Bronchial epithelial cell (primary cell): ENCODE data around the gene PDK1. TPM values are rescaled to one million over a fixed set of nuclear protein-coding genes. Genes with fewer than 3 reads are reported as not detected.

ENCODE experiments used
- DNase-seq: peaks from one replicate; pipeline ENCODE4 v3.0.0-alpha.2; 2010; ENCODE audit warnings: low read depth
- FAIRE-seq: peaks from 2 replicates; lab custom pipeline; 2011; peaks lifted over from hg19 to GRCh38; lab: Jason Lieb, UNC
- H3K27me3 ChIP-seq: 2 replicates; pipeline ENCODE4 v1.5.1; 2011; ENCODE audit warnings: low read length; ENCODE audit not compliant: control insufficient read depth, insufficient read depth
- H3K36me3 ChIP-seq: 2 replicates; pipeline ENCODE4 v1.5.1; 2011; ENCODE audit warnings: low read length; ENCODE audit not compliant: control insufficient read depth, insufficient read depth
- H3K4me3 ChIP-seq: 2 replicates; pipeline ENCODE4 v1.5.1; 2011; ENCODE audit warnings: mild to moderate bottlenecking, low read depth, low read length, control low read depth
- CTCF ChIP-seq: IDR thresholded peaks from 2 replicates; pipeline ENCODE4 v1.5.1; 2011; ENCODE audit warnings: mild to moderate bottlenecking, moderate library complexity, low read length, control low read depth, inconsistent platforms; ENCODE audit not compliant: insufficient read depth, severe bottlenecking
- total RNA-seq: library from RNA; depleted of rRNA; stranded (reverse); fragments of >200 nt; gene quantifications from 2 replicates; pipeline ENCODE4 v1.2.1, GENCODE V29; 2014

The PDK1 gene
- total RNA-seq, 1 donor from 2014 or later, result 18.4 TPM

GRCh38 chr2:172513524-172513900 is 42.4 kb upstream of the PDK1 start:
- no peak for FAIRE-seq
- H3K36me3 ChIP-seq, result no peaks in the 10 kb centered on the region
- TF ChIP-seq CTCF, result no peak
- H3K4me3 ChIP-seq, result no peak overlapping the region
- H3K27me3 ChIP-seq, result no peaks in the 10 kb centered on the region
- no peak for DNase-seq

GRCh38 chr2:172513935-172514586 is 41.8 kb upstream of the PDK1 start:
- Histone ChIP-seq H3K36me3 (no peaks in the 10 kb centered on the region), H3K27me3 (no peaks in the 10 kb centered on the region), H3K4me3 (no peak overlapping the region)
- no peak for TF ChIP-seq CTCF
- DNase-seq (no peak), FAIRE-seq (no peak)

GRCh38 chr2:172516299-172516698 is 39.6 kb upstream of the PDK1 start:
- Histone ChIP-seq H3K27me3 (no peaks in the 10 kb centered on the region), H3K4me3 (no peak overlapping the region), H3K36me3 (no peaks in the 10 kb centered on the region)
- TF ChIP-seq CTCF, result no peak
- peak; percentile 68 for DNase-seq
- FAIRE-seq, result no peak

GRCh38 chr2:172518995-172519394 is 36.9 kb upstream of the PDK1 start:
- DNase-seq (no peak), FAIRE-seq (no peak)
- Histone ChIP-seq H3K27me3 (no peaks in the 10 kb centered on the region), H3K4me3 (no peak overlapping the region), H3K36me3 (no peaks in the 10 kb centered on the region)
- no peak for TF ChIP-seq CTCF

GRCh38 chr2:172525601-172526000 is 30.3 kb upstream of the PDK1 start:
- FAIRE-seq (no peak), DNase-seq (no peak)
- no peaks in the 10 kb centered on the region for H3K27me3 ChIP-seq

More at GRCh38 chr2:172525601-172526000, 30.3 kb upstream of the PDK1 start:
- Histone ChIP-seq H3K36me3 (no peaks in the 10 kb centered on the region), H3K4me3 (no peak overlapping the region)
- TF ChIP-seq CTCF, result no peak
